Measurements from ENCODE around the gene ERC2.

GRCh38 chr3:56196700-56197099 lies 271.6 kb downstream of the ERC2 start:
- no peak for TF ChIP-seq TAF1 (IDR thresholded peaks at IDR 0.05; ENCODE audit: borderline replicate concordance, low read depth, low read length)
- TF ChIP-seq POLR2A (IDR thresholded peaks at IDR 0.05; ENCODE audit: low read depth, low read length), result no peak

All from GM12892 (cell line).